HG03025 (cell line): Measurements from ENCODE around the gene PDE6A.

Experiments
- ATAC-seq: cut with Tn5 transposase; IDR thresholded peaks from one replicate; pipeline ENCODE4 v1.9.1; 2021; ENCODE audit warnings: mild to moderate bottlenecking, moderate library complexity; ENCODE audit not compliant: unreplicated experiment, low FRiP score

PDE6A gene

GRCh38 chr5:149823375-149823774 lies 121.2 kb downstream of the PDE6A start:
- no peak for ATAC-seq

- no peak for ATAC-seq
These were observed 122.3 kb downstream of the PDE6A start for GRCh38 chr5:149822301-149822700.

DNA sequence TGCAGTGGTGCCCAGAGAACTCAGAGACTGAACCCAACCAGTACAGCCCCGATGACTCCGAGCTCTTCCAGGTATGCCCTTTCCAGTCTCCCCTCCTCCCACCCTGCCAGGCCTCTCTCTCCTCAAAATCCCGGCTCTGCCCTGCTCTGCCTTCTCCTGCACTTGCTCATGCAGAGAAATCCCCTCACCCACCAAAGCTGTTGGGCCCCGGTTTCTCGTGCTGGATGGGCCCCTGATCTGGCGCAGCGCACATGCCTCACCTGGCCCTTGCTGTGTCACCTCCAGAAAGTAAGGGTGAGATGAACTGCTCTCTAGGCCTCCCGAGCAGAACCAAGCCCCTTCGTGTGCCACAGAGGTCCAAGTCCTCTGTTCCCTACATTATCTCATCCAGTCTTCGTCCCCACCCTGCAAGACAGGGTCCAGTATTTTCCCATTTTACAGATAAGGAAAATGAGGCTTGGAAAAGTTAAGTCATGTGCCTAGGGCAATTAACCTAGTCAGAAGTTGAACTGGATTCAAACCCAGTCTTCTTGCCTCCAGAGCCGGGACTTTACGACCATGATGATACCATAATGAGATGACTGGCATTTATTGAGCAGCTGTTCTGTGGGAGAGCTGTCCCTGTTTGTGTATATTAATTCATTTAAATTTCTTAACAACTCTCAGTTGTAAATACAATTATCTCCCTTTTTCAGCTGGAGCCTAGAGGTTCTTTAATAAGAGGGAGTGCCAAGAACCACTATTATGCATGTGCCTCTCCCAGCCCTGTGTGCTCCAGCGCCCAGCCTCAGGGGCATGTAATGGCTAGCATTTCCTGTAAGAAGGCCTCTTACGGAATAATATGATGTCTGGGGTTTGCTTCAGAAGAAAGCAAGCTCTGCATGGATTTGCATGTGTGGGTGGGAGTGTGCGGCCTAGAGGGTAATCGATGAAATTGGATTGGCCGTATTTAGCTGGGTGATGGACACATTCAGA lies 123.8 kb downstream of the PDE6A start:
- no peak for ATAC-seq

DNA sequence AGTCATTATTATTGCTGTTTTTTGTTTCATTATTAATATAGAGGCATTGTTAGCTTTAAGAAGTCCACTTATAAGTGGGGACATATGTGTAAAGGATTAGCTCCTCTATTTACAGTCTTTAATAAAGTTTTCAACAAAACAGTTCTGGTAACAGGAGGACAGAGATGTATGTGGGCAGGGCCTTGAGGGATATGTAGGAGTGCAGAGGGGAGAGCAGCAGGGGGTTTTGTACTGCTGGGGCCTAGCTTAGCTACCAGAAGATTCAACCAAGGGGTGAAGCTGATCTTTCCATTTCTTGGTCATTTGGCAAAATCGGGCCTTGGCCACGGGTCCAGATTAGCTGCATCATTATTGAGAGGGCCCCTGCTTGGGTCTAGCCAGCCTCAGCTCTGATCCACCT lies 124.6 kb downstream of the PDE6A start:
- ATAC-seq, result no peak

DNA sequence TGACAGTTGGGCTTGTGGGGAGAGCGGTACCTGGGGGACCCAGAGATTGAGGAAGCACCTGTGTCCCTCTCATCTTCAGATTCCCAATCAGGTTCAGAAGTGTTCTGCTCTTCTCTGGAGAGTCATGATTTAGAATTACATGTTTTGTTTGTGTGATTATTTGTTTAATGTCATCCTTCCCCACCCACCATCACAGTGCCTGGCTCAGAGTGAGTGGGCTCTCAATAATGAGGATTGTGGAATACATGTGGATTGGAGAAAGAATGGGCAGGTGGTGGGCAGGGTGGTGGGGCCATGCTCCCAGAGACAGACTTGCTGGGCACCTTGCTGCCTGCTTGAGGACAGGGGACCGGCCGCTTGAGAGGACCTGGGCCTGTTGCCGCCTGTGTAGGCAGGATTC lies 126.5 kb downstream of the PDE6A start:
- ATAC-seq, result no peak

DNA sequence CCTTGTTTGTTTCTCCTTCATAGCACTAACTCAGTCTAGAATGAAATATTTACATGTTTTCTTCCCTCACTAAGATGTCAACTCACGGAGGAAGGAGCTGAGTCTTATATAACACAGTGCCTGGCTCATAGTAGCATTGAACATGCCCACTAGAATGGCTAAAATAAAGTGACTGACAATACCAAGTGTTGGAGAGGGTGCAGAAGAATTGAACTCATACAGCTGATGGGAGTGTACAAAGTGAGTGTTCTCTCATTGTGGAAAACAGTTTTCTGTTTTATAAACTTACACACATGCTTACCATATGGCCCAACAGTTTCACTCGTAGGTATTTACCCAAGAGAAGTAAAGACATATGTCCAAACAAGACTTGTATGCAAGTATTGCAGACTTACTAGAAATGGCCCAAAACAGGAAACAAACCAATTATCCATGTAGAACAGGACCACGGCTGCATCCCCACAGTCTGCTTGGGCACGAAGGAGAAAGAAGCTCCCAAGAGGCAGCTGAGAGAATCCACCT lies 127.0 kb downstream of the PDE6A start:
- no peak for ATAC-seq

DNA sequence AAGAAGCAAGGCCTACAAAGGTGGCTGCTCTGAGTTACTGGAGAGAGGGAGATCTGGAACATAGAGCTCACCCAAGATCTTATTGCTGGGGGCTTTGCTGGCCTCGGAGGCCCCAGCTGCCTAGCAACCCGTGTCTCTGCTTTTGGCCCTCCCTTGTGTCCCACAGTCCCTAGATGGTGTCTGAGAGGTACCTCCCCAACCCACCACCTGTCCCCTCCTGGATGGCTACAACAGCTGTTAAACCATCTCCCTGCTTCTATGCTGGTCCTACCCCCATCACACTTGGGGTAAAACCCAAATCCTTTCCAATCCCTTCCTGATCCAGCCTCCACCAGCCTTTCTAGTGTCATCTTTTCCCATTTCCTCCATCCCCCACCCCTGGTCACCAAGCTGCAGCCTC lies 127.9 kb downstream of the PDE6A start:
- no peak for ATAC-seq

- ATAC-seq, result no peak
These were observed 133.1 kb downstream of the PDE6A start for GRCh38 chr5:149811453-149811852.

DNA sequence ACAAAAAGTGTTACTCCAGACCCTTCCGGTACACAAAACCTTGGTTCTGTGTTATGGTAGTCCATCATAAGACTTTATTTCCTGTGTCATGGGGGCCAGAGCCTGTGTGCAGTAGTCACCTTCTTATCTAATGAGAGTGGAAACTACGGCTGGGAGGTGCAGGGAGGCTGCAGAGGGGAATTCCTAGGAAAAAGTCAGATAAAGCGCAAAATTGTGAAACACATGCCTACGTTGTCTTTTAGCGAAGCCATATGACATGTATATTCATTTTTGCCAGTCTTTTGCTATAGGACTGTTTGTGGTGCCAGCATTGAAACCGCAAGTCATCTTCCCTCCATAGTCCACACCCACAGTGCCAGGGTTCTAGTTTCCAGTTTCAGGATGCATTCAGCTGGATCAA lies 133.7 kb downstream of the PDE6A start:
- no peak for ATAC-seq

GRCh38 chr5:149809931-149810691 lies 134.5 kb downstream of the PDE6A start:
- no peak for ATAC-seq

DNA sequence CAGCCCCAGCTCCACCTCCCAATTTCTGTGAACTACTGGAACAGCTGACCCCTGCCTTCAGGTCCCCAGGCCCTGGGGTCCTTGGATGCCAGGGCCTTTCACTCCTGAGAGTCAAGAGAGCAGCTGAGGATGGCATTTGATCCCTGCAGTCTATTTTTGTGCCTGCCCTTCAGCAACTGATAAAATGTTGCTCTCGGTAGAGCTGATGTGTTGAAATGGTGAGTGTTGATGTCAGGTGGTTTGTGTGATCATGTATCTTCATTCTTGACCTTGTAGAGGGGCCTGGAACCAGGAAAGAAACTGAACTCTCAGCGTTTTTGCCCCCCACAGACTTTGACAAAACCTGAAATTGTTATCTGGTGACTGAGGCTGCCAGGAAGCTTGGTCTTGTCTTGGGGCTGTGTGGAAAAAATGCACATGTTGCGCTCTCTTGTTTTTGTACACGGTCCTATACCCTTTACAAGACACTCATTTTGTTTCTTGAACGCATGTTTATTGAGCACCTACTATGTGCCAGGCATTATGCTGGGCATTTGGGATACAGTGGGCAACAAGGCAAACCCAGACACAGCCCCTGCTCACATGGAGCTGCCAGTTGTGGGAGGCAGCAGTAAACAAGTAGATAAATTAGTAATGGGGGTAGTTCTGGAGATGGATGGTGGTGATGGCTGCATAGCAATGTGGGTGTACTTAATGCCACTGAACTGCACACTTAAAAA lies 136.2 kb downstream of the PDE6A start:
- ATAC-seq, result no peak
